ENCODE measurements around the gene SCN7A. TPM values are rescaled to one million over a fixed set of nuclear protein-coding genes. Genes with fewer than 3 reads are reported as not detected.

The SCN7A gene
- total RNA-seq, 1 experiment from 2014 or later: not detected

GRCh38 chr2:166404831-166405568, 89.0 kb downstream of the SCN7A start:
- no peak for DNase-seq (ENCODE audit: low read depth)

GRCh38 chr2:166394245-166394644, 99.8 kb downstream of the SCN7A start:
- no peak for DNase-seq (ENCODE audit: low read depth)

GRCh38 chr2:166393008-166393407, 101.0 kb downstream of the SCN7A start:
- DNase-seq (ENCODE audit: low read depth): no peak

GRCh38 chr2:166388481-166389070, 105.5 kb downstream of the SCN7A start:
- no peak for DNase-seq (ENCODE audit: low read depth)

- no peak for DNase-seq (ENCODE audit: low read depth)
These were observed 108.7 kb downstream of the SCN7A start for GRCh38 chr2:166385313-166385712.

GRCh38 chr2:166384774-166385173, 109.3 kb downstream of the SCN7A start:
- DNase-seq (ENCODE audit: low read depth): peak; percentile 9

GRCh38 chr2:166382448-166382847, 111.6 kb downstream of the SCN7A start:
- DNase-seq (ENCODE audit: low read depth): no peak

GRCh38 chr2:166380615-166381014, 113.4 kb downstream of the SCN7A start:
- DNase-seq (ENCODE audit: low read depth): no peak

- DNase-seq (ENCODE audit: low read depth): no peak
These were observed 117.2 kb downstream of the SCN7A start for GRCh38 chr2:166376873-166377272.

GRCh38 chr2:166376488-166376828, 117.6 kb downstream of the SCN7A start:
- no peak for DNase-seq (ENCODE audit: low read depth)

- peak; percentile 77 for DNase-seq (ENCODE audit: low read depth)
These were observed 118.1 kb downstream of the SCN7A start, which contains the start of gene SCN9A for GRCh38 chr2:166375736-166376487. Gene SCN9A, minus strand, starts transcription at chr2:166375944. Its CDS starts 64,188 bp downstream, at chr2:166311756.

- peak; percentile 3 for DNase-seq (ENCODE audit: low read depth)
These were observed 118.8 kb downstream of the SCN7A start for GRCh38 chr2:166375195-166375735.

- peak; percentile 77 for DNase-seq (ENCODE audit: low read depth)
These were observed 120.1 kb downstream of the SCN7A start for GRCh38 chr2:166373951-166374350.

GRCh38 chr2:166373539-166373938, 120.5 kb downstream of the SCN7A start:
- DNase-seq (ENCODE audit: low read depth): no peak

GRCh38 chr2:166373105-166373504, 120.9 kb downstream of the SCN7A start:
- DNase-seq (ENCODE audit: low read depth): no peak

- no peak for DNase-seq (ENCODE audit: low read depth)
These were observed 122.0 kb downstream of the SCN7A start for GRCh38 chr2:166372046-166372445.

GRCh38 chr2:166365803-166366420, 128.1 kb downstream of the SCN7A start:
- peak; percentile 20 for DNase-seq (ENCODE audit: low read depth)

- DNase-seq (ENCODE audit: low read depth): no peak
These were observed 128.8 kb downstream of the SCN7A start for GRCh38 chr2:166365239-166365638.

GRCh38 chr2:166364476-166365161, 129.4 kb downstream of the SCN7A start:
- no peak for DNase-seq (ENCODE audit: low read depth)

- DNase-seq (ENCODE audit: low read depth): peak; percentile 11
These were observed 132.5 kb downstream of the SCN7A start for GRCh38 chr2:166361351-166362153.

- DNase-seq (ENCODE audit: low read depth): no peak
These were observed 133.1 kb downstream of the SCN7A start for GRCh38 chr2:166360906-166361305.

All from Daoy (cell line).